IPS DF 6.9 (cell line): ENCODE data around the gene AKR1C1.
"Not testable (repeated sequence)": the region's sequence is repeated elsewhere in the genome, so short reads cannot be mapped to it uniquely, and the experiment has no call there.

Experiments
- DNase-seq: peaks from one replicate; pipeline ENCODE4 v3.0.0-alpha.2; 2013; ENCODE audit warnings: low read depth, low spot score
- H3K27ac ChIP-seq: one replicate; pipeline ENCODE4 v1.5.1; 2013; ENCODE audit warnings: low read length, control low read depth
- H3K27me3 ChIP-seq: 2 replicates; pipeline ENCODE4 v1.6.1; 2013; ENCODE audit warnings: mild to moderate bottlenecking, low read length; ENCODE audit not compliant: control insufficient read depth, insufficient read depth
- H3K36me3 ChIP-seq: 2 replicates; pipeline ENCODE4 v1.6.1; 2013; ENCODE audit warnings: low read length; ENCODE audit not compliant: control insufficient read depth, insufficient read depth
- H3K4me1 ChIP-seq: 2 replicates; pipeline ENCODE4 v1.6.1; 2013; ENCODE audit warnings: low read length; ENCODE audit not compliant: control insufficient read depth, insufficient read depth
- H3K4me3 ChIP-seq: 2 replicates; pipeline ENCODE4 v1.5.1; 2013; ENCODE audit warnings: mild to moderate bottlenecking, low read length
- H3K9me3 ChIP-seq: 2 replicates; pipeline ENCODE4 v1.6.1; 2013; ENCODE audit warnings: low read length, inconsistent platforms; ENCODE audit not compliant: control insufficient read depth, insufficient read depth
- WGBS: extraction: QIAGEN DNeasy Blood & Tissue Kit; methylation state at CpG from one replicate; pipeline ENCODE4 v1.1.7; 2013; ENCODE audit warnings: mixed read lengths, missing lambda C conversion rate; ENCODE audit not compliant: insufficient read length, insufficient coverage; 5-methylcytosine and 5-hydroxymethylcytosine counted together

Gene AKR1C1

DNA sequence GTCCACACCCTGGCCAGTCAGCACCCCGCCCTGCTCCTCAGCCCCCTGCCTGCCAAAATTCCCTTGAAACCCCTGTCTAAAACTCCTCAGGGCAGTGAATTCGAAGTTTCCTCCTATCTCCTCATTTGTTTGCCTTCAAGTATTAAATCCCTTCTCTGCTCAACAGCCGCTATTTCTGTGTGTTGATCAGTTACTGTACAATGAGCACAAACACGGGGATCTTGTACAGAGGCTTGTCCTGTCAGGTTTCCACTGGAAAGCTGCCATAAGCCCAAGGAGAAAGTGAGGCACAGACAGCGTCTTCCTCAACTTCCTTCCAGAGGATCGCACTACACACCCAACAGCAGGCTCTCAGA is 23.2 kb upstream of the AKR1C1 start:
- not testable (repeated sequence) for DNase-seq, H3K9me3 ChIP-seq, H3K36me3 ChIP-seq, H3K27ac ChIP-seq, H3K27me3 ChIP-seq, H3K4me1 ChIP-seq, H3K4me3 ChIP-seq
- no CpG with 5 or more reads among the region's 6 CpGs for WGBS

DNA sequence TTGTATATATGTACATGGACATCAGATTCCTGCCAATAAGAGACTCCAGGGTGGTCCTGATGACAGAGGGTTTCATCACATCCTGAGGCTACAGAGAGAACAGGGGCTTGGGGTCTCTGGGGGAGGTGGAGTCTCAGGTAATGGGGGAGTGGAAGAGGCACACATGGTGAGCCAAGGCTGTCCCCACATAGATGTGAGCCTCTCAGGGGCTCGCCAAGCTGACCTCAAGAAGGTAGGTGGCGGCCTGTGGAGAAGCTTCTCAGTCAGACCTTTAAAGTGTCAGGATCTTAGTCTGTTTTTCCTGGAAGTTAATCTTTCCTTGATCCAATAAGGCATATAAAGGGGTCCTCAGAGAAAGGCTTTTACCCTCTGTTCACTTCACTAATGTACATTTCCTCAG is 22.3 kb upstream of the AKR1C1 start:
- not testable (repeated sequence) for H3K36me3 ChIP-seq, H3K27me3 ChIP-seq, DNase-seq, H3K4me3 ChIP-seq, H3K27ac ChIP-seq, H3K9me3 ChIP-seq, H3K4me1 ChIP-seq
- no CpG with 5 or more reads among the region's 2 CpGs for WGBS

DNA sequence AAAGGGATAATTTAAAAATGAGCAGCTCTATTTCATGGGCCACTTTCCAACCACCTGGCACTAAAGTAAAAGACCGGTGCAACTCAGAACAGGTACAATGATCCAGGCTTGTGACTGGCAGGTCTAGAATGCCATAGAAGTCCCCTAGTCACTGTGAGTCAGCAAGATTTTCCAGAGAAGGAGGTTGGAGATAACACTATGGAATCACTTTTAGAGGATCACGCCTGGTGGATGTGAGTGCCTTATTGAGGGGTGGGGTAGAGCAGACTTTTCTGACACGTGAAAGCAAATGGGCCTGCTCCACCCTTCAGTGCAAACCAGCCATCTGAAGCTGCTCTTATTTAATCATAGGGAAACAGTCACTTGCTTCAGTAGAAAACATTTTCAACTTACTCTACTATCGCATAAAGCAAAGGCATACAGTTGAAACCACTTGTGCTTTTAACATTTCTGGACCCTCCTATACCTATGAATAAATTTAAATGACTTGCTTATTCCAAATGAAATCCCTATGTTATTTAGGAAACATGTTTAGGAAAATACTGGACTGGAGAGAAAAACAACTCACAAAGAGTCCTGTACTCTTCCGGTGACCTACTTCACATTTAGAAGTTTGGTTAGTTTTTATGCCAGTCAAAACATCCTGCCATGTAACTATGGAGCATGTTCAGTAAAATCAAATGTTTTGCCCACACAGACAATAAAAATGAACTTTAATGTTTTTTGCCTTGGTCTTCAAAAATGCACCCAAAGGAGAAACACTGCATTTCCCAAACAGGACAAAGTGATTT is 21.5 kb upstream of the AKR1C1 start:
- WGBS: no CpG with 5 or more reads among the region's 5 CpGs
- H3K27me3 ChIP-seq: no peaks in the 10 kb centered on the region
- H3K9me3 ChIP-seq: no peaks in the 10 kb centered on the region
- peaks cover 5% of the 10 kb centered on the region; the same call in 1 of the 2 replicates for H3K4me1 ChIP-seq
- H3K27ac ChIP-seq: no peak overlapping the region
- H3K4me3 ChIP-seq: no peak overlapping the region
- no peaks in the 10 kb centered on the region for H3K36me3 ChIP-seq
- DNase-seq: no peak

DNA sequence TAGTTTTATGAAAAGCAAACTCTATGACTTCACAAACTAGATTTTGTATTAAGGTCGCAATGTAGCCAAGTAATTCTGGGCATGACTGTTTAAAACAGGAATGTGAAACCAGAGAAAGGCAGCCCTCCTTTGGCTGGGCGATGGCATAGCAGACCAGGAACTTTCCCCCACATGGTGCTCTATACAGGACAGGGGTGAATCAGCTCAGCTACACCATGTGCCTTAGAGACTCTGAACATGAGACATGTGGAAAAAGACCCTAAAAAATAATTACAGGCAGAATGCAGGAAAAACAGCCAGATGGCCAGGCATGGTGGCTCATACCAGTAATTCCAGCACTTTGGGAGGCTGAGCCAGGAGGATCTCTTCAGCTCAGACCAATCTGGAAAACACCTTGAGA is 20.3 kb upstream of the AKR1C1 start:
- H3K36me3 ChIP-seq, H3K27ac ChIP-seq, DNase-seq, H3K9me3 ChIP-seq, H3K4me1 ChIP-seq, H3K27me3 ChIP-seq, H3K4me3 ChIP-seq: not testable (repeated sequence)
- WGBS: no CpG with 5 or more reads among the region's 2 CpGs

DNA sequence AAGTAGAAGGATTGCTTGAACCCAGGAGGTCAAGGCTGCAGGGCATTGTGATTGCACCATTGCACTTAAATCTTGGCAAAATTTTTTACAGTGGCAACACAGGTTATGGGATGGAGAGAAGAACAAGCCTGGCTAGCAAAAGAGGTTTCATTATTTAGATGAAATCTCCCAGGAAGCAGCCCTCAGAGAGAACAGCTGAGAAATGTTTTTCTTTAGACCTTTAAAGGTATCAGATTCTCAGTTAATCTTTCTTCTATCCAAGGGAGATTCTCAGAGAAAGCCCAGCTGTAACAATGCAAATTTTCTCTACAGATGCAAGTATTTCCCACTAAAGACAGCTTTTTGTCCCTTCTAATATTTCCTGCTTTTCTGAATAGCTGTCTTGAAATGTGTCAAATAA is 19.8 kb upstream of the AKR1C1 start:
- not testable (repeated sequence) for H3K4me3 ChIP-seq, H3K27me3 ChIP-seq, H3K4me1 ChIP-seq, H3K9me3 ChIP-seq, H3K36me3 ChIP-seq, DNase-seq, H3K27ac ChIP-seq

DNA sequence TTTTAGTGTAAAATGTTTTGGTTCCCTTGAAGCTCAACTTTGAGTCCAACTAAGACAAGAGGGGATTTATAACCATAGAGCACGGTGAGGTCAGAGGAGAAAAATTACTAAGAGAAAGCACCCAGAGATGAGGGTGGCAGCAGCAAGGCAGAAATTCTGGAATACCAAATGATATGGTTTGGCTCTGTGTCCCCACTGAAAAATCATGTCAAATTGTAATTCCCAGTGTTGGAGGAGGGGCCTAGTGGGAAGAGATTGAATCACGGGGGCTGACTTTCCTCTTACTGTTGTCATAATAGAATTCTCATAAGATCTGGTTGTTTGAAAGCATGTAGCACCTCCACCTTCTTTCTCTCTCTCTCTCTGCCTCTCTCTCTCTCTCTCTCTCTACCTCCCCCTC is 19.4 kb upstream of the AKR1C1 start:
- no CpG with 5 or more reads among the region's 2 CpGs for WGBS
- Histone ChIP-seq H3K4me3 (no peak overlapping the region), H3K27ac (no peak overlapping the region), H3K4me1 (peaks cover 5% of the 10 kb centered on the region; the same call in 1 of the 2 replicates), H3K27me3 (no peaks in the 10 kb centered on the region), H3K36me3 (no peaks in the 10 kb centered on the region), H3K9me3 (no peaks in the 10 kb centered on the region)
- DNase-seq: no peak

DNA sequence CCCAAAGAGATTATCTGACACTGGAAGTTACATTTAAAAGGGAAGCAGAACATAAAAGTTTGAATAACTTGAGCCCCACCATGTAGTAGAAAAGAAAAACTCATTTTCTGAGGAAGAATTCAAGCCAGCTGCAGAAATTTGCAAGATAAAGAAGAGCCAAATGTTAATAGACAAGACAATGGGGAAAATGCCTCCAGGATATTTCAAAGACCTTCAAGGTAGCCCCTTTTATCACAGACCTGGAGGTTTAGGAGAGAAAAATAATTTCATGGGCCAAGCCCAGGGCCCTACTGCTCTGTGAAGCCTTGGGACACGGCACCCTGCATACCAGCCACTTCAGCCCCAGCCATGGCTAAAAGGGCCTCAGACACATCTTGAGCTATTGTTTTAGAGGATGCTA is 18.4 kb upstream of the AKR1C1 start:
- peaks cover 5% of the 10 kb centered on the region; the same call in 1 of the 2 replicates for H3K4me1 ChIP-seq
- WGBS: no CpG with 5 or more reads among the region's 1 CpG
- no peaks in the 10 kb centered on the region for H3K27me3 ChIP-seq
- peak overlapping the region; percentile 31 for H3K27ac ChIP-seq
- no peak for DNase-seq
- no peaks in the 10 kb centered on the region for H3K9me3 ChIP-seq
- no peaks in the 10 kb centered on the region for H3K36me3 ChIP-seq
- H3K4me3 ChIP-seq: no peak overlapping the region

DNA sequence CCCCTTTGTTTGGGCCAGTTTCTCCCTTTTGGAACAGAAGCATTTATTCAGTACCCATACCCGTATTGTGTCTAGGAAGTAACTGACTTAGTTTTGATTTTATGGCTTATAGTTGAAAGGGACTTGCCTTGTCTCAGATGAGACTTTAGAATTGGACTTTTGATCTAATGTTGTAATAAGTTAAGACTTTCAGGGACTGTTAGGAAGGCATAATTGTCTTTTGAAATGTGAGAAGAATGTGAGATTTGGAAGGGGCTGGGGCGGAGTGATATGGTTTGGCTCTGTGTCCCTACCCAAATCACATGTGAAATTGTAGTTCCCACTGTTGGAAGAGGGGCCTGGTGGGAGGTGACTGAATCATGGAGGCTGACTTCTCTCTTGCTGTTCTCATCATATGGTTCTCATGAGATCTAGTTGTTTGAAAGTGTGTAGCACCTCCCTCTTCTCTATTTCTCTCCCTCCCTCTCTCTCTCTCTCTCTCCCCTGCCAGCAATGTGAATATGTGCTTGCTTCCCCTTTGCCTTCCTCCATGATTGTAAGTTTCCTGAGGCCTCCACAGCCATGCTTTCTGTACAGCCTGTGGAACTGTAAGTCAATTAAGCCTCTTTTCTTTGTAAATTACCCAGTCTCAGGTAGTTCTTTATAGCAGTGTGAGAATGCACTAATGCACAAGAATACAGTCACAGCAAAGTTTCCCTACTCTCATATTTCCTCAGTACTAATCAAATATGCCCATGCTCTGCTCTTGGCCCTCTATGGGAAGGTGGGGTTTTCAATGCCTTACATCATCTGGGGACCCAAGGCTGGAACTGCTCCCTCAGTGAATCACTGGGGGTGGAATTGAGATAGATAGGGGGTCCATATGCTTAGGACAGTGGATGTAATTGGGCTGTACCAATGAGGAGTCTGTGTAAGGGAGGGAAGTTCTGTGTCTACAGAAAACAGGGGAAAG is 17.2 kb upstream of the AKR1C1 start:
- no peaks in the 10 kb centered on the region for H3K27me3 ChIP-seq
- no peak overlapping the region for H3K4me3 ChIP-seq
- H3K27ac ChIP-seq: no peak overlapping the region
- DNase-seq: no peak
- H3K36me3 ChIP-seq: no peaks in the 10 kb centered on the region
- WGBS: no CpG with 5 or more reads among the region's 2 CpGs
- H3K4me1 ChIP-seq: peaks cover 5% of the 10 kb centered on the region; the same call in 1 of the 2 replicates
- H3K9me3 ChIP-seq: no peaks in the 10 kb centered on the region

DNA sequence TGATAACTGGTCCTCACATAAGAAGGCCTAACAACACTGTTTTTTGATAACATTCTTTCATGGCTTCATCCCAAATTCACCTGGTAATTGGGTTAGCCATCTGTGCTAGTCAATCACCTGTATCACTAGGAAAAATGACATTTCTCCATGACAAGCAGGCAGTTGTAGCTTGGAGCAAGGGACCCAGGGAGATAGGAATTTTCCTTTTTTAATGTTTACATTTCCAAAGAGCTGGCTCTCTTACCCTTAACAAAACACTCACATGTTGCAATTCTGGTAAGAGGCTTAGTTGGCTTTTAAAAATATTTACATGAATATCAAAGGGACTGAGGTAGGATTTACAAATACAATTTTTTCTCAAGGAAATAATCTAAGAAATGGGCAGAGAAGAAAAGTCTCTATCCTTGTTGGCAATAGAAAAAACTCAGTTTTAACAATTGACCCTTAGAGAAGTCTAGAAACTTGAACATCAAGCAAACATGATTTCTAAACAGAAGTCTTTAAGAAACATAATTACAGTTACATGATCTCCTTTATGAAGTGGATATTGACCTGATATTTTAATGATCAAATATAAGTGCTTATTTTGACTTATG is 16.1 kb upstream of the AKR1C1 start:
- no peaks in the 10 kb centered on the region for H3K27me3 ChIP-seq
- peaks cover 5% of the 10 kb centered on the region; the same call in 1 of the 2 replicates for H3K4me1 ChIP-seq
- H3K27ac ChIP-seq: no peak overlapping the region
- no peak for DNase-seq
- no peak overlapping the region for H3K4me3 ChIP-seq
- H3K36me3 ChIP-seq: no peaks in the 10 kb centered on the region
- H3K9me3 ChIP-seq: no peaks in the 10 kb centered on the region

DNA sequence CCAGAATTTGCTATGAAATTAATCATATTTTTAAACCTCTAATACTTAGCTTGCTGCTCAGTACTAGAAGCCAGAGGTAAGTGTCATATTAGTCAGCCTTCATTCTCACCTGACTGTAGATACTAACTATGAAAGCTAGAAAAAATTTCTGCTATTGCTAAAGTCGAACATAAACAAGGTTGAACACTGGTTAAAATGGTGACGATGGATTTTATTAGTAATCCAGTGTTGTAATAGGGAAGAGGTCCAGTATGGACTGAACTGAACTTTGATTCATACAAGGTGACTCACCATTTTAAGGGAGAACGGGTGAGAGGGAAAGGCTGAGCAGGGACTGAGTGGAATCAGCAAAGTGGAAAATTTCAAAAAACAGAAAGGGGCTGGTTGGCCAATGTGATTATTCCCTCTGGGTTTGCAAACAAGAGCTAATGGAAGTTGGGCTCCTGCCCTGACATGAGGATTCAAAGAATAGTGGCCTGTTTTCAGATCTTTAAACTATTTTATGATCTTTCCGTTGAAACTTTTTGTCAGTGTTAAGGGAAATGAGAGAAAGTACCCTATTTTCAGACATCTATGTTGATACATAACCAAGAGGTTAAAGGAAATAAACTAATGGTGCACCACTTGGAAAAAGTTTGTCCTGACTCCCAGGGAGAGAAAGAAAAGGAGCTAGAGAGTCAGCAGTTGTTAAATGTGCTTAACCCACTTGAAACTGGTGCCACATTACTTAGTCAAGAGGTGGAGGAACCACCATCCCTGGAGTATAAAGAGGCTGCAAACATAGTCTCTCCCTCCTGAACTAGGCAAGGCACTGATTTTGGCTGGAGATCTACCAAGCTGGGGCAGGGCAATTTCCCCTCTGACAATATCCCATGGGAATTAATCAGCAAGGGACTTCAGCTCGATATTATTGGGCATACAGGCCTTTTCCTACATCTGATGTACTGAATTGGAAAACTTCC is 15.3 kb upstream of the AKR1C1 start:
- Histone ChIP-seq H3K4me1 (peaks cover 5% of the 10 kb centered on the region; the same call in 1 of the 2 replicates), H3K36me3 (no peaks in the 10 kb centered on the region), H3K4me3 (no peak overlapping the region), H3K27ac (no peak overlapping the region), H3K9me3 (no peaks in the 10 kb centered on the region), H3K27me3 (no peaks in the 10 kb centered on the region)
- DNase-seq: no peak
- WGBS: no CpG with 5 or more reads among the region's 5 CpGs
